Uterus (tissue), 4 donors: ENCODE measurements around the gene DDX56. TPM values are rescaled to one million over a fixed set of nuclear protein-coding genes. Genes with fewer than 3 reads are reported as not detected.

ENCODE experiments used
- DNase-seq, 2 donors: peaks; one replicate each; pipeline ENCODE4 v3.0.0-alpha.2; 2019 to 2020
- H3K27ac ChIP-seq, 2 donors: fragments of 200-600 bp; sonication (generic); 1 replicate in 1 of 2; 2 replicates in 1 of 2; pipeline ENCODE4 v1.5.1; 2016 to 2018
- H3K27me3 ChIP-seq, 2 donors: fragments of 200-600 bp; sonication (generic); one replicate each; pipeline ENCODE4 v1.5.1; 2018 to 2019; ENCODE audit warnings: control low read depth in 1 of 2
- H3K36me3 ChIP-seq, 2 donors: fragments of 200-600 bp; sonication (generic); one replicate each; pipeline ENCODE4 v1.5.1; 2019; ENCODE audit warnings: control low read depth in 1 of 2
- H3K4me1 ChIP-seq, 2 donors: fragments of 200-600 bp; sonication (generic); one replicate each; pipeline ENCODE4 v1.5.1; 2018 to 2019; ENCODE audit warnings: control low read depth in 1 of 2
- H3K4me3 ChIP-seq, 2 donors: fragments of 200-600 bp; sonication (generic); 1 replicate in 1 of 2; 2 replicates in 1 of 2; pipeline ENCODE4 v1.5.1; 2018 to 2019; ENCODE audit warnings: mild to moderate bottlenecking in 1 of 2
- H3K9me3 ChIP-seq, 2 donors: fragments of 200-600 bp; sonication (generic); one replicate each; pipeline ENCODE4 v1.5.1; 2019; ENCODE audit warnings: control low read depth in 1 of 2
- CTCF ChIP-seq, 4 experiments: fragments of 200-600 bp in 2 of 4; fragments of 450-650 bp in 2 of 4; sonication (generic) in 2 of 4; IDR thresholded peaks; one replicate each; pipeline ENCODE4 v1.5.1; 2016 to 2019; ENCODE audit warnings: antibody characterized with exemption in 4 of 4, mild to moderate bottlenecking in 2 of 4, moderate library complexity in 1 of 4
- POLR2A ChIP-seq, 2 donors: fragments of 450-650 bp; IDR thresholded peaks; one replicate each; pipeline ENCODE4 v1.6.1; 2016; ENCODE audit warnings: antibody characterized with exemption in 2 of 2, mild to moderate bottlenecking in 1 of 2, moderate library complexity in 1 of 2
- intact Hi-C: fragments of 100-400 bp; cut with DNase I; formaldehyde crosslinking; loops from one replicate; pipeline ENCODE4 v1.15.1; 2023; ENCODE audit warnings: low total_unique reads
- total RNA-seq, 4 donors: library from RNA; depleted of rRNA in 3 of 4; stranded (reverse); fragments of >200 nt in 3 of 4; gene quantifications; one replicate each; pipeline versions ENCODE4 v1.1.0 to v1.2.4, GENCODE V29; 2014 to 2023
- donor health status: DM: yes; HTN: yes; CAD: no.

The DDX56 gene
- total RNA-seq, 4 donors from 2014 or later, result 35.9 to 75.8 (median 45.2) TPM

- Histone ChIP-seq H3K36me3 (no peaks in the 10 kb centered on the region), H3K27me3 (no peaks in the 10 kb centered on the region), H3K27ac (no peak overlapping the region), H3K4me3 (no peak overlapping the region), H3K4me1 (no peaks in the 10 kb centered on the region), H3K9me3 (no peaks in the 10 kb centered on the region)
- no peak for DNase-seq
- TF ChIP-seq CTCF (IDR thresholded peaks at IDR 0.05) (no peak), POLR2A (IDR thresholded peaks at IDR 0.05) (no peak)
- intact Hi-C loops, result no loop called here
Measured at GRCh38 chr7:44618753-44619152, 45.0 kb upstream of the DDX56 start.

- no peaks in the 10 kb centered on the region for H3K4me1 ChIP-seq
- no peak overlapping the region for H3K4me3 ChIP-seq
- H3K27me3 ChIP-seq, result no peaks in the 10 kb centered on the region
- TF ChIP-seq CTCF (IDR thresholded peaks at IDR 0.05) (no peak), POLR2A (IDR thresholded peaks at IDR 0.05) (no peak)
- H3K9me3 ChIP-seq, result no peaks in the 10 kb centered on the region
- no peak for DNase-seq
- H3K27ac ChIP-seq, result no peak overlapping the region
- intact Hi-C loops, result no loop called here
- no peaks in the 10 kb centered on the region for H3K36me3 ChIP-seq
Measured at GRCh38 chr7:44618045-44618444, 44.3 kb upstream of the DDX56 start.

- intact Hi-C loops, result no loop called here
- no peak for DNase-seq
- no peaks in the 10 kb centered on the region for H3K27me3 ChIP-seq
- no peaks in the 10 kb centered on the region for H3K36me3 ChIP-seq
- no peak overlapping the region for H3K27ac ChIP-seq
- no peaks in the 10 kb centered on the region for H3K4me1 ChIP-seq
- H3K4me3 ChIP-seq, result no peak overlapping the region
- TF ChIP-seq POLR2A (IDR thresholded peaks at IDR 0.05) (no peak), CTCF (IDR thresholded peaks at IDR 0.05) (no peak)
- no peaks in the 10 kb centered on the region for H3K9me3 ChIP-seq
Measured at GRCh38 chr7:44617225-44617890, 43.6 kb upstream of the DDX56 start.

GRCh38 chr7:44616545-44616944 lies 42.8 kb upstream of the DDX56 start:
- DNase-seq, result no peak
- no peak overlapping the region for H3K27ac ChIP-seq
- H3K4me3 ChIP-seq, result no peak overlapping the region
- H3K4me1 ChIP-seq, result no peaks in the 10 kb centered on the region
- H3K27me3 ChIP-seq, result no peaks in the 10 kb centered on the region
- H3K9me3 ChIP-seq, result no peaks in the 10 kb centered on the region
- intact Hi-C loops, result no loop called here
- no peaks in the 10 kb centered on the region for H3K36me3 ChIP-seq
- no peak for TF ChIP-seq CTCF (IDR thresholded peaks at IDR 0.05)
- TF ChIP-seq POLR2A (IDR thresholded peaks at IDR 0.05), result no peak

GRCh38 chr7:44615793-44616192 lies 42.1 kb upstream of the DDX56 start:
- no peaks in the 10 kb centered on the region for H3K4me1 ChIP-seq
- no peak for TF ChIP-seq CTCF (IDR thresholded peaks at IDR 0.05)
- no peak for TF ChIP-seq POLR2A (IDR thresholded peaks at IDR 0.05)
- H3K4me3 ChIP-seq, result no peak overlapping the region
- H3K9me3 ChIP-seq, result no peaks in the 10 kb centered on the region
- no peaks in the 10 kb centered on the region for H3K27me3 ChIP-seq
- intact Hi-C loops, result no loop called here
- H3K27ac ChIP-seq, result no peak overlapping the region
- H3K36me3 ChIP-seq, result no peaks in the 10 kb centered on the region
- no peak for DNase-seq
